ENCODE data around the gene ATCAY.
A peak's percentile ranks its signal among the peaks of the same experiment; 100 is the strongest.
"Not testable (repeated sequence)": the region's sequence is repeated elsewhere in the genome, so short reads cannot be mapped to it uniquely, and the experiment has no call there.

Gene ATCAY

DNA sequence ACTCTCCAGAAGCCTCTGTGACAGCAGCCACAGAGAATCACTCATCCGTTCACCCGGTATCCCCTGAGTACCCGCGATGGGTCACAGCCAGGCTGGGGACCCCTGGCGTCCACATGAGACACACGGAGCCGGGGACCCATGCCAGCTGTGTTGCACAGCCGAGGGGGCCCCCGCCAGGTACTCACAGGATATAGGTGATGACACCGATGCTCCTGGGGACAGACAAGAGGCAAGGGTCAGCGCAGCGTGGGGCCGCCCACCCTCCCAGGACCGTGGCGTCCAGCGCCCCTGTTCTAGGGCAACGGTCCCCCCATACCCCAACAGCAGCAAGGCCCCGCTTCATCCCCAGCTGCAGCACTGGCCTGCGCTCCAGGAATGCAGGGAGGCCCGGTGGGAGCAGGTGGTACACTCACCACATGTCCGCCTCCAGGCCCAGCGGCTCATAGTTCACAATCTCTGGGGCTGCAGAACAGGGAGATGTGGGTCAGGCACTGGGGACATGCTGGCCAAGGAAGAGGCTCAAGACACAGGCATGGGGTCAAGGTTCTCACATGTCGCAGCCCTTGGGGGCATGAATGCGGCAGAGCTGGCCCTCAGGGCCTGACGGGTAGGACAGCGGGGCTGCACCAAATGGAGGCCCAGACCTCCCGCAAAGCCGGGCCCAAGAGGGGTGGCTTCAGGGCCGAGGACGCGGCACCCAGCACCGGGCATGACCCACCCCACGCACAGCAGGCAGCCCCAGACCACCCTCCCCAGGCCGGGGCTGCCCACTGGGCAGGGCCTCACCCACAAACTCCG is 83.2 kb downstream of the ATCAY start:
- peaks cover 34% of the 10 kb centered on the region for H3K4me1 ChIP-seq (ENCODE audit: control insufficient read depth, insufficient read depth, low read length)
- peaks cover 58 to 67% of the 10 kb centered on the region in 2 donors for H3K36me3 ChIP-seq (ENCODE audit: control insufficient read depth in 2 of 2, insufficient read depth in 2 of 2, low read length in 2 of 2)
- no peak overlapping the region for H3K4me3 ChIP-seq (ENCODE audit: low read length in 2 of 2)
- no peaks in the 10 kb centered on the region for H3K9me3 ChIP-seq (ENCODE audit: control insufficient read depth in 2 of 2, low read length in 2 of 2)
- H3K9ac ChIP-seq (ENCODE audit: low read length in 2 of 2): no peak overlapping the region
- no peaks in the 10 kb centered on the region for H3K27me3 ChIP-seq (ENCODE audit: control insufficient read depth in 1 of 2, insufficient read depth in 2 of 2, low read length in 2 of 2)
- H3K27ac ChIP-seq (ENCODE audit: low read length): no peak overlapping the region

- Histone ChIP-seq H3K27ac (ENCODE audit: low read length) (no peak overlapping the region), H3K36me3 (ENCODE audit: control insufficient read depth in 2 of 2, insufficient read depth in 2 of 2, low read length in 2 of 2) (peaks cover 51 to 60% of the 10 kb centered on the region in 2 donors), H3K27me3 (ENCODE audit: control insufficient read depth in 1 of 2, insufficient read depth in 2 of 2, low read length in 2 of 2) (no peaks in the 10 kb centered on the region), H3K4me1 (ENCODE audit: control insufficient read depth, insufficient read depth, low read length) (peaks cover 42% of the 10 kb centered on the region), H3K4me3 (ENCODE audit: low read length in 2 of 2) (no peak overlapping the region), H3K9ac (ENCODE audit: low read length in 2 of 2) (no peak overlapping the region), H3K9me3 (ENCODE audit: control insufficient read depth in 2 of 2, low read length in 2 of 2) (no peaks in the 10 kb centered on the region)
Measured at GRCh38 chr19:3964256-3965194, 84.0 kb downstream of the ATCAY start.

DNA sequence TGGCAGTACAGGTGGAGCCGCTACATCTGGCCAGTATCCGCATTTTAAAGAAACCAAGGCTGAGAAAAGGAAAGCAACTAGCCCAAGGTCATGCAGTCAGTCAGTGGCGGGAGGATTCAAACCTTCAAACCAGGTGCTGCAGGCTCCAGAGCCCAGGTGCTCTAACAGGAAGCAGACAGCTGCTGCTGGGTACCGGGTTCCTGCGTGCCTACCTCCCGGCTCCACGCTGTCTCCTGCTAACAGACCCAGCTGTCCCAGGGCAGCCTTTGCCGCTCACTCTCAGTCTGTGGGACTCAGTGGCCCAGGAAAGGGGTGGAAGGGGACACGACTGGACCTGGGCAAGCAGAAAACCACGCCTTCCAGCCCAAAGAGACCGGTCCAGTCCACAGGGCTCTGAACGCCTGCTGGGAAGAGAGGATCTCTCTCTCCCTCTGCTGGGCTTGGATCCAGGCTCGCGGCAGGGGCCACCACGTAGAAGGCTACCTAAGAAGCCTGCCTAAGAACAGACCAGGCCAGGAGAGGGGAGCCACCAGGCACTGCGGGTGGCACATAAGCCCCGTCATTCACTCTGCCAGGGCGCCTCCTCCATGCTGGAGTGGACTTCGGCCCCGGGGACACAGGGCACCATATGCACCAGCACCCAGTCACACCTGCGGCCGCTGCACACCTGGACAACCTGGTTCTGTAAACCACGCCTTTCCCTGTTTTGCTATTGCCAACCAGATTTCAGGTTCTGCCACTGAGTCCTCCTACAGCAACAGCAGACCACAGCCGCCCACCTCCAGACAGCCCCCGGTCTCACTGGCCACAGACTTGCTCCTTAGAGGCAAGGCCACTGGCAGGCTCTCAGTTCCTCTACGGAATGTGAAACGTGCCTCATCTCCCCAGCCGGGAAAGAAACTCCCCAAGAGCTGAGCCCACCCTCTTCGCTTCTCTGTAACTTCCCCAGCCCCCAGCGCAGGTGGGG is 85.8 kb downstream of the ATCAY start:
- H3K9ac ChIP-seq (ENCODE audit: low read length in 2 of 2): peak overlapping the region; percentile 64 to 65
- peak overlapping the region; percentile 98 for H3K27ac ChIP-seq (ENCODE audit: low read length)
- peaks cover 51% of the 10 kb centered on the region for H3K4me1 ChIP-seq (ENCODE audit: control insufficient read depth, insufficient read depth, low read length)
- H3K36me3 ChIP-seq (ENCODE audit: control insufficient read depth in 2 of 2, insufficient read depth in 2 of 2, low read length in 2 of 2): peaks cover 37 to 42% of the 10 kb centered on the region in 2 donors
- H3K9me3 ChIP-seq (ENCODE audit: control insufficient read depth in 2 of 2, low read length in 2 of 2): no peaks in the 10 kb centered on the region
- H3K4me3 ChIP-seq (ENCODE audit: low read length in 2 of 2): peak overlapping the region; percentile 47 to 64
- no peaks in the 10 kb centered on the region for H3K27me3 ChIP-seq (ENCODE audit: control insufficient read depth in 1 of 2, insufficient read depth in 2 of 2, low read length in 2 of 2)

DNA sequence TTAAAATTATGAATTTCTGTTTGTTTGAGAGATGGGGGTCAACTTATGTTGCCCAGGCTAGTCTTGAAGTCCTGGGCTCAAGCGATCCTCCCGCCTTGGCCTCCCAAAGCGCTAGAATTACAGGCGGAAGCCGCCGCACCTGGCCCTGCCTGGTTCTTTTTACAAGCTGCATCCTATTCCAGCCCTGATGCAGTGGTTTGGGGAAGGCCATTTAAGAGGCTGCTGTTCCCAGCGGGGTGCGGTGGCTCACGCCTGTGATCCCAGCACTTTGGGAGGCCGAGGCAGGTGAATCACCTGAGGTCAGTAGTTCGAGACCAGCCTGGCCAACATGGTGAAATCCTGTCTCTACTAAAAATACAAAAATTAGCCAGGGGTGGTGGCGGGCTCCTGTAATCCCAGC is 87.5 kb downstream of the ATCAY start:
- Histone ChIP-seq H3K4me1 (ENCODE audit: control insufficient read depth, insufficient read depth, low read length) (peaks cover 50% of the 10 kb centered on the region), H3K4me3 (ENCODE audit: low read length in 2 of 2) (peak overlapping the region in 1 of 2 donors; percentile 64), H3K9ac (ENCODE audit: low read length in 2 of 2) (peak overlapping the region; percentile 42 to 55), H3K36me3 (ENCODE audit: control insufficient read depth in 2 of 2, insufficient read depth in 2 of 2, low read length in 2 of 2) (peaks cover 25 to 29% of the 10 kb centered on the region in 2 donors), H3K27ac (ENCODE audit: low read length) (peak overlapping the region; percentile 98)
- not testable (repeated sequence) for H3K27me3 ChIP-seq (ENCODE audit: control insufficient read depth in 1 of 2, insufficient read depth in 2 of 2, low read length in 2 of 2); H3K9me3 ChIP-seq (ENCODE audit: control insufficient read depth in 2 of 2, low read length in 2 of 2)

DNA sequence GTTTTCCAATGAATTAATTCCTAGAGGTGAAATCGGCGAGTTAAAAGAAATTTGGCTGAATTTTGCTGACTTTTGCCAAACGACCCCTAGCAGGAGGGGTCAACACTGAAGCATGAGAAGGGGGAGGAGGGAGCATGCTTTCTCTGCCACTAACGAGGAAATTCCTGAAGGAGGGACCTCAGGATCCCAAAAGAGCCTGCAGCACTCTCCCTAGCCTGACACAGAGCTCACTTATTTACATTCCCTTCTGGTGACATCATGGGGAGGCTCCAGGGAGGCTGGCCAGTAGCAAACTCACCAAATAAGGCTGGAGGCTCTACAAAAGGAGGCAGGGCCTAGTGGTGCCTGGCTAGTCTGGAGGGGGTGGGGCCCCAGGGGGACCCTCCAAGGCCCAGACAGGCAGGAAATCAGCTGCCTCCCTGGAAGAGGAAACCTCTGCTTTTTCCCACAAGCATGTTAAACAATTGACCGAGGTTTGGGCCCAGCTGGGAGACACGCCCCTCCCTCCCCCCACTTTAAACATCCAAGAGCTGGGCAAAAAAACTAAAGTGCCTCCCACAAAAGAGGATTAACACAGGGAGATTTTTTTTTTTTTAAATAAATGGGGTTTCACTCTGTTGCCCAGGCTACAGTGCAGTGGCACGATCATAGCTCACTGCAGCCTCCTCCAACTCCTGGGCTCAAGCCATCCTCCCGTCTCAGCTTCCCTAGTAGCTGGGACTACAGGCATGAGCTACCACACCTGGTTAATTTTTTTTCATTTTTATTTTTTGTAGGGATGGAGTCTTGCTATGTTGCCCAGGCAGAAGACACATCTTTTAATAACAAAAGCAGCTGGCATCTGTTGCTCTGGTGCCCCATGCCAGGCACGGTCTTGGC is 88.3 kb downstream of the ATCAY start:
- peak overlapping the region; percentile 98 for H3K27ac ChIP-seq (ENCODE audit: low read length)
- H3K27me3 ChIP-seq (ENCODE audit: control insufficient read depth in 1 of 2, insufficient read depth in 2 of 2, low read length in 2 of 2): no peaks in the 10 kb centered on the region
- no peaks in the 10 kb centered on the region for H3K9me3 ChIP-seq (ENCODE audit: control insufficient read depth in 2 of 2, low read length in 2 of 2)
- H3K9ac ChIP-seq (ENCODE audit: low read length in 2 of 2): peak overlapping the region; percentile 98 to 99
- H3K4me1 ChIP-seq (ENCODE audit: control insufficient read depth, insufficient read depth, low read length): peaks cover 50% of the 10 kb centered on the region
- H3K4me3 ChIP-seq (ENCODE audit: low read length in 2 of 2): peak overlapping the region; percentile 88 to 94
- H3K36me3 ChIP-seq (ENCODE audit: control insufficient read depth in 2 of 2, insufficient read depth in 2 of 2, low read length in 2 of 2): peaks cover 17 to 21% of the 10 kb centered on the region in 2 donors

GRCh38 chr19:3969435-3970312 is 89.2 kb downstream of the ATCAY start:
- peaks cover 50% of the 10 kb centered on the region for H3K4me1 ChIP-seq (ENCODE audit: control insufficient read depth, insufficient read depth, low read length)
- peak overlapping the region; percentile 98 for H3K27ac ChIP-seq (ENCODE audit: low read length)

GRCh38 chr19:3970313-3970807 is 89.9 kb downstream of the ATCAY start:
- Histone ChIP-seq H3K36me3 (ENCODE audit: control insufficient read depth in 2 of 2, insufficient read depth in 2 of 2, low read length in 2 of 2) (peaks cover 10 to 13% of the 10 kb centered on the region in 2 donors), H3K27me3 (ENCODE audit: control insufficient read depth in 1 of 2, insufficient read depth in 2 of 2, low read length in 2 of 2) (no peaks in the 10 kb centered on the region), H3K4me3 (ENCODE audit: low read length in 2 of 2) (peak overlapping the region; percentile 88 to 94), H3K4me1 (ENCODE audit: control insufficient read depth, insufficient read depth, low read length) (peaks cover 46% of the 10 kb centered on the region), H3K27ac (ENCODE audit: low read length) (peak overlapping the region; percentile 98), H3K9me3 (ENCODE audit: control insufficient read depth in 2 of 2, low read length in 2 of 2) (no peaks in the 10 kb centered on the region), H3K9ac (ENCODE audit: low read length in 2 of 2) (peak overlapping the region; percentile 98 to 99)

More at GRCh38 chr19:3969435-3970312, 89.2 kb downstream of the ATCAY start:
- peaks cover 10 to 14% of the 10 kb centered on the region in 2 donors for H3K36me3 ChIP-seq (ENCODE audit: control insufficient read depth in 2 of 2, insufficient read depth in 2 of 2, low read length in 2 of 2)
- peak overlapping the region; percentile 88 to 94 for H3K4me3 ChIP-seq (ENCODE audit: low read length in 2 of 2)
- H3K27me3 ChIP-seq (ENCODE audit: control insufficient read depth in 1 of 2, insufficient read depth in 2 of 2, low read length in 2 of 2): no peaks in the 10 kb centered on the region
- peak overlapping the region; percentile 98 to 99 for H3K9ac ChIP-seq (ENCODE audit: low read length in 2 of 2)
- H3K9me3 ChIP-seq (ENCODE audit: control insufficient read depth in 2 of 2, low read length in 2 of 2): no peaks in the 10 kb centered on the region

- peak within 1 kb of the TSS; percentile 88 to 94 for H3K4me3 ChIP-seq (ENCODE audit: low read length in 2 of 2)
- peak within 1 kb of the TSS; percentile 98 for H3K27ac ChIP-seq (ENCODE audit: low read length)
- H3K27me3 ChIP-seq (ENCODE audit: control insufficient read depth in 1 of 2, insufficient read depth in 2 of 2, low read length in 2 of 2): no peaks in the 10 kb centered on the region
- peaks cover 9 to 17% of the 10 kb centered on the region in 2 donors for H3K36me3 ChIP-seq (ENCODE audit: control insufficient read depth in 2 of 2, insufficient read depth in 2 of 2, low read length in 2 of 2)
- H3K4me1 ChIP-seq (ENCODE audit: control insufficient read depth, insufficient read depth, low read length): peaks cover 42% of the 10 kb centered on the region
- H3K9me3 ChIP-seq (ENCODE audit: control insufficient read depth in 2 of 2, low read length in 2 of 2): no peaks in the 10 kb centered on the region
- H3K9ac ChIP-seq (ENCODE audit: low read length in 2 of 2): peak within 1 kb of the TSS; percentile 98 to 99
Measured at GRCh38 chr19:3970808-3971598, 90.5 kb downstream of the ATCAY start, which contains the start of gene DAPK3. TSS of gene DAPK3 (minus strand) at chr19:3971099. CDS start at chr19:3969735, 1,364 bp downstream.
